Endothelial cell of umbilical vein (primary cell): ENCODE measurements around the gene SDK2. TPM values are rescaled to one million over a fixed set of nuclear protein-coding genes. Genes with fewer than 3 reads are reported as not detected.

Experiments used
- BruUV-seq: library from RNA; stranded (reverse); fragments of 400-500 nt; replicated peaks from 2 replicates; lab custom pipeline; 2021; lab: Mats Ljungman, UMichigan
- CTCF ChIA-PET: fragments of 300-600, 350-600 bp; sonication (Branson Sonifier 250); formaldehyde crosslinking; loops from one replicate; lab custom pipeline; 2021; ENCODE audit warnings: antibody characterized with exemption, inconsistent platforms; lab: Charles Lee
- POLR2A ChIA-PET: fragments of 300-600, 350-600 bp; sonication (Branson Sonifier 250); formaldehyde crosslinking; loops from one replicate; lab custom pipeline; 2021; ENCODE audit warnings: antibody characterized with exemption, inconsistent platforms; lab: Charles Lee
- DNase-seq: peaks from one replicate; pipeline ENCODE4 v3.0.0-alpha.2; 2011; ENCODE audit warnings: low read depth, low spot score
- FAIRE-seq: peaks from 2 replicates; lab custom pipeline; 2011; peaks lifted over from hg19 to GRCh38; lab: Jason Lieb, UNC
- H2AFZ ChIP-seq: 2 replicates; pipeline ENCODE4 v1.6.0; 2012; ENCODE audit warnings: low read depth, low read length, control low read depth, inconsistent platforms
- H3K27ac ChIP-seq: 2 replicates; pipeline ENCODE4 v1.5.1; 2011; ENCODE audit warnings: low read depth, mild to moderate bottlenecking, control low read depth, low read length, moderate library complexity; ENCODE audit not compliant: insufficient read depth
- H3K27me3 ChIP-seq, 2 experiments: 2 replicates each; pipeline versions ENCODE4 v1.6.0 to v1.6.1; 2011; ENCODE audit warnings: low read length in 2 of 2, mixed read lengths in 1 of 2; ENCODE audit not compliant: control insufficient read depth in 2 of 2, insufficient read depth in 2 of 2
- H3K36me3 ChIP-seq, 2 experiments: 2 replicates in 1 of 2; 3 replicates in 1 of 2; pipeline ENCODE4 v1.5.1; 2011; ENCODE audit warnings: low read length in 2 of 2, mild to moderate bottlenecking in 1 of 2, moderate library complexity in 1 of 2; ENCODE audit not compliant: control insufficient read depth in 2 of 2, insufficient read depth in 2 of 2; ENCODE audit errors: extremely low read depth in 1 of 2
- H3K4me1 ChIP-seq: 3 replicates; pipeline ENCODE4 v1.5.1; 2011; ENCODE audit warnings: mild to moderate bottlenecking, low read length; ENCODE audit not compliant: control insufficient read depth, insufficient read depth; ENCODE audit errors: extremely low read depth
- H3K4me2 ChIP-seq: 2 replicates; pipeline ENCODE4 v1.6.1; 2011; ENCODE audit warnings: low read length, control low read depth, mixed read lengths; ENCODE audit not compliant: insufficient read depth
- H3K4me3 ChIP-seq, 3 experiments: fragments of 200-600 bp in 1 of 3; sonication (generic), shearing (Covaris generic) in 1 of 3; replicated peaks in 1 of 3; 2 replicates each; pipeline ENCODE4 v1.5.1; 2011 to 2016; ENCODE audit warnings: control low read depth in 3 of 3, low read length in 3 of 3, mild to moderate bottlenecking in 2 of 3, inconsistent platforms in 1 of 3, low read depth in 1 of 3, moderate library complexity in 1 of 3; ENCODE audit not compliant: insufficient read depth in 1 of 3
- H3K79me2 ChIP-seq: 2 replicates; pipeline ENCODE4 v1.6.0; 2012; ENCODE audit warnings: low read length, inconsistent platforms; ENCODE audit not compliant: control insufficient read depth, insufficient read depth
- H3K9ac ChIP-seq: replicated peaks from 2 replicates; pipeline ENCODE3; 2011; ENCODE audit warnings: low read length, control low read depth; ENCODE audit not compliant: insufficient read depth; ENCODE audit errors: extremely low read depth
- H3K9me1 ChIP-seq: replicated peaks from 3 replicates; pipeline ENCODE4 v1.6.0; 2011; ENCODE audit warnings: mild to moderate bottlenecking, low read length; ENCODE audit not compliant: control insufficient read depth, insufficient read depth; ENCODE audit errors: extremely low read depth
- H3K9me3 ChIP-seq: replicated peaks from 2 replicates; pipeline ENCODE4 v1.5.1; 2012; ENCODE audit warnings: low read length, inconsistent platforms; ENCODE audit not compliant: control insufficient read depth, insufficient read depth
- H4K20me1 ChIP-seq: replicated peaks from 2 replicates; pipeline ENCODE3; 2011; ENCODE audit warnings: mild to moderate bottlenecking, low read length; ENCODE audit not compliant: control insufficient read depth, insufficient read depth; ENCODE audit errors: extremely low read depth
- CTCF ChIP-seq, 2 donors: IDR thresholded peaks; 1 replicate in 1 of 2; 2 replicates in 1 of 2; pipeline ENCODE4 v1.5.1; 2011; ENCODE audit warnings: low read length in 2 of 2, mild to moderate bottlenecking in 2 of 2, moderate library complexity in 2 of 2, control low read depth in 1 of 2, inconsistent platforms in 1 of 2, low read depth in 1 of 2; ENCODE audit not compliant: insufficient read depth in 1 of 2; ENCODE audit errors: extremely low read depth in 1 of 2
- EZH2 ChIP-seq: IDR thresholded peaks from 2 replicates; pipeline ENCODE4 v1.6.1; 2012; ENCODE audit warnings: borderline replicate concordance, low read depth, mild to moderate bottlenecking, moderate library complexity, low read length, inconsistent platforms; ENCODE audit not compliant: severe bottlenecking
- FOS ChIP-seq: IDR thresholded peaks from 2 replicates; pipeline ENCODE4 v1.6.1; 2011; ENCODE audit warnings: mild to moderate bottlenecking, low read length, moderate library complexity, borderline replicate concordance; ENCODE audit not compliant: insufficient read depth
- GATA2 ChIP-seq: IDR thresholded peaks from 2 replicates; pipeline ENCODE4 v1.7.0; 2011; ENCODE audit warnings: low read depth, mild to moderate bottlenecking, moderate library complexity, mixed read lengths, low read length; ENCODE audit not compliant: insufficient read length, insufficient read depth
- JUN ChIP-seq: IDR thresholded peaks from 2 replicates; pipeline ENCODE4 v1.6.1; 2011; ENCODE audit warnings: borderline replicate concordance, low read depth; ENCODE audit not compliant: insufficient read length, insufficient read depth
- MAX ChIP-seq: IDR thresholded peaks from 2 replicates; pipeline ENCODE4 v1.6.1; 2011; ENCODE audit not compliant: insufficient read depth, insufficient read length
- MYC ChIP-seq: IDR thresholded peaks from one replicate; pipeline ENCODE4 v1.6.1; 2011; ENCODE audit warnings: mild to moderate bottlenecking, low read depth, low read length
- POLR2A ChIP-seq: IDR thresholded peaks from 2 replicates; pipeline ENCODE4 v1.6.1; 2012; ENCODE audit warnings: low read depth, mild to moderate bottlenecking, control low read depth, low read length
- POLR2AphosphoS5 ChIP-seq: IDR thresholded peaks from 2 replicates; pipeline ENCODE4 v1.6.1; 2012; ENCODE audit warnings: low read depth, mild to moderate bottlenecking, control low read depth, low read length, moderate library complexity; ENCODE audit not compliant: insufficient read depth
- dilution Hi-C: fragments of 300-500 bp; cut with MboI; formaldehyde crosslinking; loops from one replicate; pipeline ENCODE4 v1.15.0; 2019; ENCODE audit warnings: low sequenced_read_pairs; ENCODE audit not compliant: extremely low pct_ligation_motif_present
- intact Hi-C: fragments of 100-400 bp; cut with micrococcal nuclease; formaldehyde crosslinking; loops from one replicate; pipeline ENCODE4 v1.10.0; 2022
- polyA plus RNA-seq, 4 experiments: library from polyadenylated mRNA; depleted of rRNA in 3 of 4; stranded (reverse) in 3 of 4; unstranded in 1 of 4; fragments of >200 nt; gene quantifications; 2 replicates each; pipeline versions ENCODE4 v1.2.1 to v1.2.3, GENCODE V29; 2011 to 2012; ENCODE audit warnings: missing spikeins in 1 of 4
- total RNA-seq: library from RNA; stranded (reverse); gene quantifications from 2 replicates; pipeline ENCODE4 v1.2.3, GENCODE V29; 2021

SDK2 gene
- total and polyA plus RNA-seq, 2 donors (not counting 3 experiments of a cell fraction or from before 2014, with no cell fraction given) = not detected

- H3K36me3 ChIP-seq = no peaks in the 10 kb centered on the region
- TF ChIP-seq MYC (no peak), EZH2 (no peak), POLR2A (no peak), POLR2AphosphoS5 (no peak), CTCF (IDR thresholded peaks at IDR 0.05; ENCODE audit: extremely low read depth in 1 of 2, insufficient read depth in 1 of 2, low read depth in 1 of 2, low read length in 2 of 2) (no peak), MAX (no peak), JUN (no peak), GATA2 (no peak), FOS (no peak)
- H3K79me2 ChIP-seq = no peaks in the 10 kb centered on the region
- H3K9ac ChIP-seq = no peak overlapping the region
- BruUV-seq = no TSS peak
- ChIA-PET CTCF (no interaction called here), POLR2A (no interaction called here)
- H3K4me3 ChIP-seq = no peak overlapping the region
- dilution Hi-C loops = no loop called here
- H4K20me1 ChIP-seq = no peaks in the 10 kb centered on the region
- FAIRE-seq = no peak
- no peaks in the 10 kb centered on the region for H3K9me1 ChIP-seq
- intact Hi-C loops = no loop called here
- no peaks in the 10 kb centered on the region for H3K4me1 ChIP-seq
- no peaks in the 10 kb centered on the region for H3K9me3 ChIP-seq
- DNase-seq = no peak
- no peaks in the 10 kb centered on the region for H3K27me3 ChIP-seq
- H2AFZ ChIP-seq = no peak overlapping the region
- H3K27ac ChIP-seq = no peak overlapping the region
- no peak overlapping the region for H3K4me2 ChIP-seq
Measured at GRCh38 chr17:73571511-73572130, 72.6 kb downstream of the SDK2 start.
